Activated CD8-positive, alpha-beta memory T cell treated with anti-CD3 and anti-CD28 coated beads, Interleukin-2, amount 50 U/mL, for 48 hours (primary cell): Measurements from ENCODE around the gene PATJ.
"Not testable (repeated sequence)": the region's sequence is repeated elsewhere in the genome, so short reads cannot be mapped to it uniquely, and the experiment has no call there.

Experiments used
- DNase-seq: peaks from one replicate; pipeline ENCODE4 v3.0.0-alpha.2; 2020

The PATJ gene

DNA sequence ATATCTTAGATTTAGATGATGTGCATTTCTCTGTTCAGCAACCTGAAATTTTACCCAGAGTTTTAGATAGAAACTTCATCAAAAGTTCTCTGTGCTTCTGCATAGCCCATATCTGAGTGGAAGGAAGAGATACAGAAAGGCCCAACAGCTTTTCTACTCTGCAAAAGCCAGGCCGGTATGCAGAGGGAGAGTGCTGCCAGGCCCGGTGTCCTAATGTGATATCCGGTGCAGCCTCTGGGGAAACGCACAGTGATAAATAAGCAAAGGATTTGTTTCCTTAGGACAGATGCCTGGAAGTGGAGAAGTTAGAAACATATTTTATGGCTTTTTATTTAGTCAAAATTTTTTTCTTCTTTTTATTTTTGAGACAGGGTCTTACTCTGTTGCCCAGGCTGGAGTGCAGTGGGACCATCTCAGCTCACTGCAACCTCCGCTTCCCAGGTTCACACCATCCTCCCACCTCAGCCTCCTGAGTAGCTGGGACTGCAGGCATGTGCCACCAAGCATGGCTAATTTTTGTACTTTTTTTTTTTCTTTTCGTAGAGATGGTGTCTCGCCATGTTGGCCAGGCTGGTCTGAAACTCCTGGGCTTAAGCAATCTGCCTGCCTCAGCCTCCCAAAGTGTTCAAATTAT, 145.8 kb downstream of the PATJ start:
- DNase-seq = no peak

DNA sequence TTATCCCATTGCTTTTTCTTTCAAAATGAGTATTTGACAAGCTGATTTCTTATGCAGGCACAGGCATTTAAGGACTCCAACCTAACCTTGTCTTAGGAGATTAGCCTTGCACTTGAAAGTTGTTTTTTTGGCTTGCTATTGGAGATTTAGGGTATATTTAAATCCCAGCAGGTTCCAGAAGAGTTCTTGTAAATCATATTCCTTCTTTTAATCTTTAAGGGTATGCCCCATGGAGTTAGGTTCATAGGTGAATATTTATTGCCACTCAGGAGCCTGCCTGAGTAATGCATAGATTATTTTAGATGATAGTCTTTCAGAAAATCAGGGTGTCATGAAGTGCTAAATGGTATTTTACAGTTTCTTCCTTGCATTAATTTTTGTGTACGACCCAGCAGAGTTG, 146.5 kb downstream of the PATJ start:
- no peak for DNase-seq

DNA sequence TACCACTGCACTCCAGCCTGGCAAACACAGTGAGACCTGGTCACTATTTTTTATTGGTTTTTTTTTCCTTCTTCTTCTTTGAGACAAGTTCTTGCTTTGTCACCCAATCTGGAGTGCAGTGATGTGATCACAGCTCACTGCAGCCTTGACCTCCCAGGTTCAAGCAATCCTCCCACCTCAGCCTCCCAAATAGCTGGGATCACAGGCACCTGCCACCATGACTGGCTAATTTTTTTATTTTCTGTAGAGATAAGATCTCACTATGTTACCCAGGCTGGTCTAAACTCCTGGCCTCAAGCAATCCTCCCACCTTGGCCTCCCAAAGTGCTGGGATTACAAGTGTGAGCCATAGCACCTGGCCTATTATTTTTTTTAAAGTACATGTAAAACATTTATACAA, 148.2 kb downstream of the PATJ start:
- not testable (repeated sequence) for DNase-seq

DNA sequence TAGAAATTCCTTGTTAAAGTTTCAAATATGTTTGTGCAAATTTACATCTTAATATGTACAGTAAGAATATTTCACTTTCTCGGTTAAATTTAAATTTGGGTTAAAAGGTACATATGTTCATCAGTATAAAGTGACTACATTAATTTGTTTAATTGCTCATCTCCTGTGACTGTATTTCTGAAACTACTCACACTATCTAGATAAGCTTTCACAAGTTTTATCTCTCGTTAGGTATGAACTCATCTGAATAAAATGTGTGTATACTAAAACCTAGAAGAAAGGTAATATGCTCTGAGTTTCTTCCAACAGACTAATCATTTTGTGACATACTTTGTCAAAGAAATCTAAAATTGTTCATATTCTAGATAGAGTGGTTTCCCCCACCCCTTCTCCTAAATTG, 150.7 kb downstream of the PATJ start:
- DNase-seq = no peak

DNA sequence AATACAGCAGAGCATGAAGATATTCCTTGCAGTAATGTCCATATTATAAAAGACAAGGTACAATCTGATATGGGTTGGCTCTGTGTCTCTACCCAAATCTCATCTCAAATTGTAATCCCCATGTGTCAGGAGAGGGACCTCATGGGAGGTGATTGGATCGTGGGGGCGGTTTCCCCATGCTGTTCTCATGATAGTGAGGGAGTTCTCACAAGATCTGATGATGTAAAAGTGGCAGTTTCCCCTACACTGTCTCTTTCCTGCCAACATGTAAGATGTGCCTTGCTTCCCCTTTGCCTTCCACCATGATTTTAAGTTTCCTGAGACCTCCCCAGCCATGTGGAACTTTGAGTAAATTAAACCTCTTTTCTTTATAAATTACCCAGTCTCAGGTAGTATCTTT, 152.0 kb downstream of the PATJ start:
- not testable (repeated sequence) for DNase-seq

DNA sequence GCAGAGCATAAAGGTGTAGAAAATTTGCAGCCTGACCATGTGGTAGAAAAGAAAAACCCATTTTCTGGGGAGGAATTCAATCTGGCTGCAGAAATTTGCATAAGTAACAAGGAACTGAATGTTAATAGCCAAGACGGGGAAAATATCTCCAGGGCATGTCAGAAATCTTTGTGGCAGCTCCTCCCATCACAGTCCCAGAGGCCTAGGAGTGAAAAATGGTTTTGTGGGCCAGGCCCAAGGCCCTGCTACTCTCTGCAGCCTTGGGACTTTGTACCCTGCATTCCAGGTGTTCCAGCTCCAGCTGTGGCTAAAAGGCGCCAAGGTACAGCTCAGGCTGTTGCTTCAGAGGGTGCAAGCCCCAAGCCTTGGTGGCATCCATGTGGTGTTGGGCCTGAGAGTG, 152.9 kb downstream of the PATJ start:
- no peak for DNase-seq

DNA sequence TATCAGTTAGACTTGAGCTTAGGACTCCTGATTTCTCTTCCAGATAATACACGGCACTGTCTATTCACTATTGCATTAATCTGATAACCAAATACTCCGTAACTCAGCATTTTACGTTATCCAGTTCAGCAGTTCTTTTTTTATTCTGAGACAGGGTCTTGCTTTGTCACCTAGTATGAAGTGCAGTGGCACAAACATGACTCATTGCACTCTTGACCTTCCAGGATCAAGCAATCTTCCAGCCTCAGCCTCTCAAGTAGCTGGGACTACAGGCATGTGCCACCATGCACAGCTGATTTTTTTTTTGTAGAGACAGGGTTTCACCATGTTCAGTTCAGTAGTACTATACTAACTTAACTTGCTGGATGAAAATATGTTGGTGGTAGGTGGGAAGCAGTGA, 156.4 kb downstream of the PATJ start:
- DNase-seq = no peak

DNA sequence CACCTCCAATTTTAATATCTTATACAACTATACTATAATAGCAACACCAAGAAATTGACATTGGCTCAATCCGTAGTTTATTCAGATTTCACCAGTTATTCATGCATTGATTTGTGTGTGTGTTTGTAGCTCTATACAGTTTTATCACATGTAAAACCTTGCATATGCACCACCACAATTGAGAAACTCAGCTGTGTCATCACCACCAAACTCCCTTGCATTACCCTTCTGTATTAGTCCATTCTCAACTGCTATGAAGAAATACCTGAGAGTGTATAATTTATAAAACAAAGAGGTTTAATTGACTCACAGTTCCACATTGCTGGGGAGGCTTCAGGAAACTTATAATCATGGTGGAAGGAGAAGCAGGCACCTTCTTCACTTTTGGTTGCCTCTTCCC, 162.1 kb downstream of the PATJ start:
- DNase-seq = no peak

DNA sequence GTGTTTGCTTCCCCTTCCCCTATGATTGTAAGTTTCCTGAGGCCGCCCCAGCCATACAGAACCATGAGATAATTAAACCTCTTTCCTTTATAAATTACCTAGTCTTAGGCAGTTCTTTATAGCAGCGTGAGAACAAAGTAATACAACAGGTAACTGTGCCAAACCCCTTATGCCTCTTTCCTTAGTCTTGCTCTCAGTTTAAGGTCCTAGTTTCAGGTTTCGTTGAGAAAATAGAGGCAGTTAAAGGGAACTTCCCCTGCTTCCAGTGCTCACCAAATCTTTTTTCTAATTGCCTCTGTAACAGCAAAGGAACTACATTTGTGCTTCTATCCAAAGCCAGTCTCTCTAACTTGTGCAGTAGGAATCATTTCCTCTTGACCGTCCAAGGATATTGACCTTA, 164.8 kb downstream of the PATJ start:
- no peak for DNase-seq

DNA sequence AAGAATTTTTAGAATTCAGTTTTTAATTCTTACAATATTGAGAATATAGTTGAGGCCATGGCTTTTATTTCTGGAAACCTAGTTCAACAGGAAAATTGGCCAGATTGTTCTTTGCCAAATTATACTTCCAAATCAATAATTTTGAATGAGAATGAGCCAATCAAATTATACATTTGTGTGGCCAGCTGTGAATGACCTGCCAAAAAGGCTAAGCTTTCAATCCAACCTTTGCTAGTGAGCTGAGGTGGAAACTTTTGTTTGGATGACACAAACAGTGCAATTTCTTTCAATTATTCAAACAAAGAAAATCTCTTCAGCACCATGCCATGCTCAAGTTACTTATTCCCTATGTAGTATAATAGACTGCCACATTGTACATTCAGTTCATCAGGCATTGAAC, 167.8 kb downstream of the PATJ start:
- DNase-seq = no peak

DNA sequence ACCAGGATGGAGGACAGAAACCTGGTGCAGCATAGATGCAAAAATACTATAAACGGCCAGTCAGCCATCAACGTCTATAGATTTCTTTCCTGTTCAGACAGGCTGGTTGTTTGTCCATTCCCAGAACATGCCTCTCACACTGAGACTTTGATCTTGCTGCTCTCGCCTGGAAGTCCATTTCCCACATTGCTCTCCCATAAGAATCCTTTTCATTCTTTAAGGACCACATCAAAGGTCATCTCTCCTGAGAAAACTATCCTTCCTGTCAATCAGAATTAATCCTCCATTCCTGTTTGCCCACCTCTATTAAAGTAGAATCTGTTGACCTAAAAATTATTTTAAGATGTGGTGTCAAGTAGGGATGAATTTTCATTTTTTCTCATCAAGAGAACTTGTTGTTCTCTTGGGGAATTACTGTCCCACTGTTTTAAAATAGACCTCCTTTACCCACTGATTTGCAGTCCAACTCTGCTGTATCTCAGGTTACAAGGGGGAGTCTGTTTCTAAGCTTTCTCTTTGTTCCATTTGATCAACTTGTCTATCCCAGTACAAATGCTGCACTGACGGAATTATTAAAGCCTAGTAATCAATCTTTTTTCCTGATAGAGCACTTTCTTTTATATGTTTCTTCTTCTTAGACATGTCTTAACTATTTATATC, 172.7 kb downstream of the PATJ start:
- no peak for DNase-seq

DNA sequence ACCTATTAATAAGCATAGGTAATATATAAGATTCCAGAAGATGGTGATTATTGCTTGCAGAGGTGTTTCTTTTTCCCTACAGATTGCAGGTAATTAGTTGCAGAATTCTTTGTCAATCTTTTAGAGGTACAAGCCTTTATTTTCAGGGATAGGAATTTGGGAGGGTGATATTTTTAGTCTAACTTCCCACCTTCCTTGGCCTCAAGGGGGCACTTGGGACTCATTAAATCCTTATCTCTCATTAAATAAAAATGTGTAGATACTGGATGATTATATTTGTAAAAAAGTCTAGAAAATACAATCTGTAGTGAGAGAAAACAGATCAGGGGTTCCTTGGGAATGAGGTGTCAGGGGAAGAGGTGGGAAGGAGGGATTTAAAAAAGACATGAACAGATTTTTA, 179.2 kb downstream of the PATJ start:
- DNase-seq = no peak

DNA sequence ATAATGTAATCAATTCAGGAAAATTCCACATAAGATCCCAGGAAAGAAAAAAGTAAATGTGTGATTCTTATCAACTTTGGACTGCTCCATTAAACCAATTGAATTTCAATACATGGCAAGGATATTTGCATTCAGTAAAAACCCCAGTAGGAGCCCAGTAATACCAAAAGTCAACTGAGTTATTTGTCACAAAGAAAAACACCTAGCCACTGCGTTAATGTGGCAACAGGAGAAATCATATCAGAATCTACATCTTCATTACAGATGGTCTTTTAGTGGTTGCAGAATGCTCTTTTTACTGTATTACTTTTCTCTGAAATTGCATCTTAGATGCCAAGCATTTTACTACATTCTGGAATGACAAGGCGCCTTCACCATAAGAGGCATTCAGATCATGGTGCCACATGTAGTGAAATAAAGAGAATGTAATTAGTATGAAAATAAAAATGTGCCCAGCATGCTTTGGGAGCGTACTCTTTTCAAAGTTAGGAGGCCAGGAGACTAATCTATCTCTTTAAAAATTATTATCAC, 180.7 kb downstream of the PATJ start:
- no peak for DNase-seq

DNA sequence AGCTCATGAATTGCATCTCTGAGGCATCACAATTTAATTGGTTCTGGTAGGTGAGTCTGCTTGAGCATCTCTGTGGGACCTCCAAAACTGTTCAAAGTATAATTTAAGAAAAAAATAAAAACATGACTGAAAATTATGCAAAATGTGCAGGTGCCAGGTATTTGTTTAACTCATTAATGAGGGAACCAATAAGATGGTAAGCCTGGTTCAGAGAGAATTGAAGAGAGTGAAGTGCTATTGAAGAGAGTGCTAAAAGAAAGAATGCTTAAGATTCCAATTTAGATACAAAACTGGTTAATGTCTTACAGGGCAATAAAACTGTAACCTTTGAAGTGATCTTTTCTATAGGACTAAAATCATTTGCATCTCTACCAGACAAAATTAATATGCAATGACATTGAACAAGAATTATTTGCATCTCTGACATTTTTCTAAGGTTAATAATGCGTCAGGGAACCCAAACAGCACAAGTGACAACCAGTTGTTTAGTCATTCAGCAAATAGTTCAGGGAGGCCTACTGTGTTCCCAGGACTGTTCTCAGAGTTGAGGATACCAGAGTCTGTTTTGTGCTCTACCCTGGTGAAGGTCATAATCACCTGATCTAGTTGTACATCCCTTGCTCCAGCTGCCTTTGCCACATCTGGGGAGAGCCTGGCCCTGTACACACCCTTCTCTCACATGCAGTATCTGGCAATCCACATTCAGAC, 183.5 kb downstream of the PATJ start:
- DNase-seq = no peak

DNA sequence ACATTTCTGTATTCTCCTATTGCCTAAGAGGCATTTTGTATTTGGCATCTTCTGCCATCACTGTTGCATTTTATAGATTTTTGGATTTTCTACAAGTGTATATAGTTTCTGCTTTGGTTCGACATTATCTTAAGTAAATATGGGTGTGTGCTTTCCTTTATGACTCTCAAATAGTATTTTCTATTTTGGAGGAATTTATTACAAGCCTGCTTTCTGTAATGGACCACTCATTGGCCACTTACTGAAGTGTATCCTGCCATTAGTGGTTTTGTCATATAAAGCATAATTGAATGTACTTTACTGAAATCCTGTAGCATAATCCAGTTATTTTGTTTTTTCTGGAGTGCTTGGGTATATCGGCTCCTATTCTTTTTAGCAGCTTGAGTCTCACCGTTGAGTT, 184.3 kb downstream of the PATJ start:
- DNase-seq = no peak

DNA sequence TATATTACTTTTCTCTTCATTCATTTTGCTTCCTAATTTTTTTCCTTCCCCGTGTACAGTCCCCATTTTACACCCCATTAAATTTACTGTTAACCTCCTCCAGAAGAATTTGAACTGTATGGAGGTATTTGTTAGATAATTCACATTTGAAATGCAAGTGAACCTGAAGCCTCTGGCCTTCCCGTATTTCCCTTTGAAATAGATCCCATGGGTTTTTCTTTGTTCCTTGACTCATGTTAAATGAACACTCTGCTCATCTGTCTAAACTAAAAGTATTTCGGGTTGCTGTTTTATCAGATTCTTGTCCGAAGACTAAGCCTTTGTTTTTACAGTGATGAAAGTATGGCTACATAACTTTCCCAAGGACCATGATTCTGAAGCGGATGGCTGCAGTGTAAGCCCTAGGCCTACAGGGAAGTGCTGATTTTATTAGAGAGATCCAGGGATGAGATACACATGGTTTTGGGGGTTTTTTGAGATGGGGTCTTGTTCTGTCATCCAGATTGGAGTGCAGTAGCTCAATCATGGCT, 187.9 kb downstream of the PATJ start:
- DNase-seq = no peak

DNA sequence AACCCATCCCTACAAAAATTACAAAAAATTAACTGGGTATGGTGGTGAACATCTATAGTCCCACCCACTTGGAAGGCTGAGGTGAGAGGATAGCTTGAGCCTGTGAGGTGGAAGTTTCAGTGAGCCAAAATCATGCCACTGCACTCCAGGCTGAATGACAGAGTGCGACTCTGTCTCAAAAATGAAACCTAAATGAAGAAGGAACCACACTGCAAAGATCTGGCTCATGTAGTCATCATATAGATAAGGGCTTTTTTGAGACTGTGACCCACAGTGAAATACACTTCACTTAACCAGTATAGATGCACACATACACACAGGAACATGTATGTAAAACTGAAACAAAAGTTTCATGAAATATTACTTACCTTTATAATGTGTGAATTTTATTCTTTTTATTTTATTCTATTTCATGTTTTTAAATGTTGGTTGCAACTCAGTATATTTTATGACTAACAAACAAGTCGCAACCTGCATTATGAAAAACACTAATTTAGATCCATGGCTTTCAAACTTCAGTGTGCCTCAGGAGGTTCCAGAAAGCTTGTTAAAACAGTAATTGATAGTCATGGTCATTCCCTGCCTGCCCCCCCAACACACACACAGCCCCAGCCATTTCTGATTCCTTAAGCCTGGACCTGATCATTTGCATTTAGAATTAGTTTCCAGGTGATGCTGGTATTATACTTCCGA, 189.5 kb downstream of the PATJ start:
- DNase-seq = no peak

DNA sequence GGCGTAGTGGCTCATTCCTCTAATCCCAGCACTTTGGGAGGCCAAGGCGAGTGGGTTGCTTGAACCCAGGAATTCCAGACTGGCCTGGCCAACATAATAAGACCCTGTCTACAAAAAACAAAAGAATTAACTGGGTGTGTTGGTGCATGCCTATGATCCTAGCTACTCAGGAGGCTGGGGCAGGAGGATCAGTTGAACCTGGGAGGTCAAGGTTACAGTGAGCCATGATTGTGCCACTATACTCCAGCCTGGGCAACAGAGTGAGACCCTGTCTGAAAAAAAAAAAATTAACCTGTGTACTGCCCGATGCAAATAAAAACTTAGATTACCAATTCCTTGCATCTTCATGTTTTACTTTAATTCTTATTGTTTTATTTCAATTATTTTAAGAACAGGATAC, 193.2 kb downstream of the PATJ start:
- no peak for DNase-seq

DNA sequence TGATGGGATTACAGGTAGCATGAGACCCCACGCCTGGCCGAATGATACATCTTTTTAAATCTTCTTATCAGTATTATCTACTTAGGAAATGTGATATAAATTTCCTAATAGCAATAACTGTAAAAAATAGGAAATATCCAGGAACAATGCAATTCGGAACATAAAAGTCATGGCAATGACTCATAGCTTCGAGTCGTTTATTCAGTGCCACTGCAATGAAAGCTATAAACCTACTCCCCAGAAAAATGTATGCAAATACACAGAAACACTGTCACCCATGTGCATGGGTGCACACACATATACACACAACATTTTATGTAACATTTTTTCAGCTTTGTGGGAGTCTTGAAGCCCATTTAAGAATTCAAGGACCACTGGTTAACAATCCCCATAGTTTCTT, 194.6 kb downstream of the PATJ start:
- DNase-seq = no peak

DNA sequence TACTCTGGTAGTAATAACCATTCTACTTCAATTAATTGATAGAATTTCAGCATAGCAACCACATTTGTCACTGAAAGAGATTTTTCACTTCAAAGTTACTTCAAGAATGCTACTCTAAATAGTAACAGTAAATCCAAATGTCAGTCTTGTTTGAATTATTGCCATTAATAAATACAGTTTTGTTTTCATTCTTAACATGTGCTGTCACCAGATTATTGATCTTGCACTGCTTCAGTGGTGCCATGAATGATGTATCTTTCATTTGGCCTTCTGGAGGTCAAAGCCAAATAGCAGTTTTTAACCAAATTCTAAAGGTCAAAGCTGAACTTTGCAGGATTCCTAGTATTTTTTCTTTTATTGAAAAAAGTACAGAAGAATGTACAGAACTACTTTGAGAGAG, 199.5 kb downstream of the PATJ start:
- DNase-seq = no peak

DNA sequence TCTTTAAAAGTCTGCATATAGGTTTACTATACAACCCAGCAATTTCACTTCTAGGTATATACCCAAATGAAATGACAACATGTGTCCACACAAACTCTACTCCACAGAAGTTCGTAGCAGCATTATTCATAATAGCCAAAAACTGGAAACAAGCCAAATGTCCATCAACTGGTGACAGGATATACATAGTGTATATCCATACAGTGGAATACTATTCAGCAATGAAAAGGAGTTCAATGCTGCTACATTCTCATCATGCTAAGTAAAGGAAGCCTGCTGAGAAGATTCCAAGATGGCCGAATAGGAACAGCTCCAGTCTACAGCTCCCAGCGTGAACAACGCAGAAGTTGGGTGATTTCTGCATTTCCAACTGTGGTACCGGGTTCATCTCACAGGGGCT, 200.6 kb downstream of the PATJ start:
- no peak for DNase-seq

DNA sequence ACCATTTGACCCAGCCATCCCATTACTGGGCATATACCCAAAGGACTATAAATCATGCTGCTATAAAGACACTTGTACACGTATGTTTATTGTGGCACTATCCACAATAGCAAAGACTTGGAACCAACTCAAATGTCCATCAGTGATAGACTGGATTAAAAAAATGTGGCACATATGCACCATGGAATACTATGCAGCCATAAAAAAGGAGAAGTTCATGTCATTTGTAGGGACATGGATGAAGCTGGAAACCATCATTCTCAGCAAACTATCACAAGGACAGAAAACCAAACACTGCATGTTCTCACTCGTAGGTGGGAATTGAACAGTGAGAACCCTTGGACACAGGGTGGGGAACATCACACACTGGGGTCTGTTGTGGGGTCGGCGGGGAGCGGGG, 206.4 kb downstream of the PATJ start:
- not testable (repeated sequence) for DNase-seq

DNA sequence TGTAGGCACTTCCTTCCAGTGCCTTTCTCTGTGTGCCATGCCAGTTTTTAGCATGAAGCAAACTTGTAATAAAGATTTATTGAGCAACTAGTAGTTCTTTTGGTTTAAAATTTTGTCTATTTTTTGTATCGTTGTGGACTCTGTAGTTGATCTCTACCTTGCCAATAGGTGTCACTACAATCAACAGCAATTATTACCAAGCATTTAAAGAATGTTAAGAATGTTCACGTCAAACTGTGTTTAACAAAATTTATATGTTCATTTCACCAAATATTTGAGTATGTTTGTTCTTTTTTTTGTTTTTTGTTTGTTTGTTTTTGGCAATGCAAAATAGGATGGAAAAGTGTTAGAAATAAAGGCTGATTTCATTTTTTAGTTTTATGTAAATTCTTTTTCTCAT, 208.1 kb downstream of the PATJ start:
- no peak for DNase-seq
